DND-41 (cell line): ENCODE data around the gene PLSCR2.

Source experiments
- EZH2 ChIP-seq: IDR thresholded peaks from 3 replicates; pipeline ENCODE4 v1.6.1; 2012; ENCODE audit warnings: borderline replicate concordance, low read depth, mild to moderate bottlenecking, moderate library complexity, low read length, inconsistent platforms; ENCODE audit not compliant: severe bottlenecking
- TF ChIP-seq, protein P1 (sequence below): IDR thresholded peaks from 2 replicates; pipeline ENCODE4 v1.5.1; 2012; ENCODE audit warnings: borderline replicate concordance, low read length, moderate library complexity, mild to moderate bottlenecking; ENCODE audit not compliant: poor library complexity, severe bottlenecking; ENCODE audit errors: extremely low read depth

DNA sequence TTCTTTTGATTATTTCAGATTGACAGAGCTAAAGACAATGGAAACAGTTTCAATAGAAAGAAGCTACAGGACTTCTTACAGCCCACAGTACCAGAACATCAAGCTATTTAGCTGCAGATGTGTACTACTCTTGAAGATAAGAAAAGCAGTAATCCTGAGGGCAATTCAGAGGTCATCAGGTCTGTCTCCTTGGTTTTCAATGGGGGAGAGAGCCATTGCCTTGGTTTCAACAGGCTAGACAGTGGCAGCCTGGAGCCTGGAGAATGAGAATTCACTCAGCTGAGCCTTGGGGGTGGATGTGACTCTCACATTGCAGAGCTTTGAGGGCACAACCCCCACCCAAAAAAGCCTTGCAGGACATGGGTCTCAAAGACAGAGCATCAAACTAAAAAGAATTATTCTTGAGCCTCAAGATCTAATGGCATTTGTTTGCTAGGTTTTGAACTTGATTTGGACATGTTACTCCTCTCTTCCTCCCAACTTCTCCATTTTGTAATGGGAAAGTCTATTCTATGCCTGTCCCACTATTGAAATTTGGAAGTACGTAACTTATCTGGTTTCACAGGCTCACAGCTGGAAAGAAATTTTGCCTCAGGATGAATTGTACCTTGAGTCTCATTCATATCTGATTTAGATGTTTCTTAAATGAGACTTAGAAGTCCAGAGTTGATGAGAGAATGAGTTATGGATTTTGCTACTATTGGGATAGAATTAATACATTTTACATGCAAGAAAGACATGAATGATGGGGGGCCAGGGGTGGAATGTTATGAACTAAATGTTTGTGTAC is 38.2 kb upstream of the PLSCR2 start:
- TF ChIP-seq, protein P1, sequence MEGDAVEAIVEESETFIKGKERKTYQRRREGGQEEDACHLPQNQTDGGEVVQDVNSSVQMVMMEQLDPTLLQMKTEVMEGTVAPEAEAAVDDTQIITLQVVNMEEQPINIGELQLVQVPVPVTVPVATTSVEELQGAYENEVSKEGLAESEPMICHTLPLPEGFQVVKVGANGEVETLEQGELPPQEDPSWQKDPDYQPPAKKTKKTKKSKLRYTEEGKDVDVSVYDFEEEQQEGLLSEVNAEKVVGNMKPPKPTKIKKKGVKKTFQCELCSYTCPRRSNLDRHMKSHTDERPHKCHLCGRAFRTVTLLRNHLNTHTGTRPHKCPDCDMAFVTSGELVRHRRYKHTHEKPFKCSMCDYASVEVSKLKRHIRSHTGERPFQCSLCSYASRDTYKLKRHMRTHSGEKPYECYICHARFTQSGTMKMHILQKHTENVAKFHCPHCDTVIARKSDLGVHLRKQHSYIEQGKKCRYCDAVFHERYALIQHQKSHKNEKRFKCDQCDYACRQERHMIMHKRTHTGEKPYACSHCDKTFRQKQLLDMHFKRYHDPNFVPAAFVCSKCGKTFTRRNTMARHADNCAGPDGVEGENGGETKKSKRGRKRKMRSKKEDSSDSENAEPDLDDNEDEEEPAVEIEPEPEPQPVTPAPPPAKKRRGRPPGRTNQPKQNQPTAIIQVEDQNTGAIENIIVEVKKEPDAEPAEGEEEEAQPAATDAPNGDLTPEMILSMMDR, result no peak
- TF ChIP-seq EZH2, result no peak
